Mucosa of rectum (tissue), 2 donors: ENCODE results near the gene CERKL.

ENCODE experiments used
- H3K27ac ChIP-seq, 2 donors: one replicate each; pipeline ENCODE4 v1.7.0; 2013; ENCODE audit warnings: inconsistent platforms in 2 of 2, low read depth in 2 of 2, low read length in 2 of 2
- H3K27me3 ChIP-seq, 2 donors: one replicate each; pipeline ENCODE4 v1.7.0; 2013; ENCODE audit warnings: low read length in 2 of 2; ENCODE audit not compliant: control insufficient read depth in 2 of 2, insufficient read depth in 2 of 2
- H3K36me3 ChIP-seq, 2 donors: one replicate each; pipeline ENCODE4 v1.7.0; 2013; ENCODE audit warnings: low read length in 2 of 2; ENCODE audit not compliant: control insufficient read depth in 2 of 2, insufficient read depth in 2 of 2
- H3K4me1 ChIP-seq, 2 donors: one replicate each; pipeline ENCODE4 v1.7.0; 2013; ENCODE audit warnings: low read length in 2 of 2, mild to moderate bottlenecking in 1 of 2; ENCODE audit not compliant: control insufficient read depth in 2 of 2, insufficient read depth in 2 of 2
- H3K4me3 ChIP-seq, 2 donors: one replicate each; pipeline ENCODE4 v1.7.0; 2013; ENCODE audit warnings: low read length in 2 of 2
- H3K9ac ChIP-seq, 2 donors: one replicate each; pipeline ENCODE4 v1.7.0; 2013; ENCODE audit warnings: low read length in 2 of 2, low read depth in 1 of 2, mild to moderate bottlenecking in 1 of 2
- H3K9me3 ChIP-seq, 2 donors: one replicate each; pipeline ENCODE4 v1.7.0; 2013; ENCODE audit warnings: low read length in 2 of 2; ENCODE audit not compliant: control insufficient read depth in 2 of 2
- donor health status: healthy.
- donor health status: Normal muscosa, but diverticular disease.

Gene CERKL

GRCh38 chr2:181628590-181629585 lies 28.0 kb downstream of the CERKL start:
- H3K27me3 ChIP-seq, result no peaks in the 10 kb centered on the region
- H3K27ac ChIP-seq, result no peak overlapping the region
- H3K9me3 ChIP-seq, result no peaks in the 10 kb centered on the region
- no peak overlapping the region for H3K4me3 ChIP-seq
- no peaks in the 10 kb centered on the region for H3K4me1 ChIP-seq
- no peak overlapping the region for H3K9ac ChIP-seq
- no peaks in the 10 kb centered on the region for H3K36me3 ChIP-seq

GRCh38 chr2:181627545-181627944 lies 29.4 kb downstream of the CERKL start:
- no peak overlapping the region for H3K4me3 ChIP-seq
- H3K9ac ChIP-seq, result no peak overlapping the region
- no peaks in the 10 kb centered on the region for H3K36me3 ChIP-seq
- no peaks in the 10 kb centered on the region for H3K27me3 ChIP-seq
- no peak overlapping the region for H3K27ac ChIP-seq
- no peaks in the 10 kb centered on the region for H3K4me1 ChIP-seq
- no peaks in the 10 kb centered on the region for H3K9me3 ChIP-seq

GRCh38 chr2:181626671-181627070 lies 30.2 kb downstream of the CERKL start:
- no peaks in the 10 kb centered on the region for H3K36me3 ChIP-seq
- no peak overlapping the region for H3K27ac ChIP-seq
- no peaks in the 10 kb centered on the region for H3K27me3 ChIP-seq
- no peak overlapping the region for H3K9ac ChIP-seq
- H3K9me3 ChIP-seq, result no peaks in the 10 kb centered on the region
- H3K4me3 ChIP-seq, result no peak overlapping the region
- H3K4me1 ChIP-seq, result no peaks in the 10 kb centered on the region

GRCh38 chr2:181623159-181623558 lies 33.7 kb downstream of the CERKL start:
- no peak overlapping the region for H3K27ac ChIP-seq
- H3K9me3 ChIP-seq, result no peaks in the 10 kb centered on the region
- H3K4me3 ChIP-seq, result no peak overlapping the region
- no peaks in the 10 kb centered on the region for H3K27me3 ChIP-seq
- H3K9ac ChIP-seq, result no peak overlapping the region
- no peaks in the 10 kb centered on the region for H3K36me3 ChIP-seq
- no peaks in the 10 kb centered on the region for H3K4me1 ChIP-seq

- Histone ChIP-seq H3K36me3 (no peaks in the 10 kb centered on the region), H3K9me3 (no peaks in the 10 kb centered on the region), H3K27ac (no peak overlapping the region), H3K27me3 (no peaks in the 10 kb centered on the region), H3K9ac (no peak overlapping the region), H3K4me3 (no peak overlapping the region), H3K4me1 (no peaks in the 10 kb centered on the region)
These were observed 35.0 kb downstream of the CERKL start for GRCh38 chr2:181621779-181622490.

GRCh38 chr2:181619516-181619915 lies 37.4 kb downstream of the CERKL start:
- Histone ChIP-seq H3K27ac (no peak overlapping the region), H3K9me3 (no peaks in the 10 kb centered on the region), H3K27me3 (no peaks in the 10 kb centered on the region), H3K9ac (no peak overlapping the region), H3K4me1 (no peaks in the 10 kb centered on the region), H3K4me3 (no peak overlapping the region), H3K36me3 (no peaks in the 10 kb centered on the region)

- Histone ChIP-seq H3K27ac (no peak overlapping the region), H3K9me3 (no peaks in the 10 kb centered on the region)
These were observed 40.2 kb downstream of the CERKL start for GRCh38 chr2:181616715-181617114.

GRCh38 chr2:181614874-181615638 lies 41.8 kb downstream of the CERKL start:
- Histone ChIP-seq H3K9ac (no peak overlapping the region), H3K27me3 (no peaks in the 10 kb centered on the region), H3K9me3 (no peaks in the 10 kb centered on the region), H3K4me3 (no peak overlapping the region), H3K27ac (no peak overlapping the region), H3K4me1 (no peaks in the 10 kb centered on the region), H3K36me3 (no peaks in the 10 kb centered on the region)

More at GRCh38 chr2:181616715-181617114, 40.2 kb downstream of the CERKL start:
- Histone ChIP-seq H3K4me1 (no peaks in the 10 kb centered on the region), H3K4me3 (no peak overlapping the region), H3K9ac (no peak overlapping the region), H3K27me3 (no peaks in the 10 kb centered on the region), H3K36me3 (no peaks in the 10 kb centered on the region)

- no peaks in the 10 kb centered on the region for H3K36me3 ChIP-seq
- no peaks in the 10 kb centered on the region for H3K27me3 ChIP-seq
- no peaks in the 10 kb centered on the region for H3K4me1 ChIP-seq
- no peak overlapping the region for H3K27ac ChIP-seq
- H3K4me3 ChIP-seq, result no peak overlapping the region
- H3K9ac ChIP-seq, result no peak overlapping the region
- H3K9me3 ChIP-seq, result no peaks in the 10 kb centered on the region
These were observed 43.7 kb downstream of the CERKL start for GRCh38 chr2:181613241-181613640.
